Breast epithelium (tissue), 3 donors: Measurements from ENCODE around the gene CCT2.

ENCODE experiments used
- POLR2A ChIP-seq: fragments of 450-650 bp; IDR thresholded peaks from one replicate; pipeline ENCODE4 v1.6.1; 2016; ENCODE audit warnings: antibody characterized with exemption, mild to moderate bottlenecking, moderate library complexity
- TF ChIP-seq, protein P1 (sequence below), 3 donors: fragments of 450-650 bp; IDR thresholded peaks; one replicate each; pipeline ENCODE4 v1.5.1; 2016 to 2017; ENCODE audit warnings: antibody characterized with exemption in 3 of 3, mild to moderate bottlenecking in 3 of 3, moderate library complexity in 3 of 3

DNA sequence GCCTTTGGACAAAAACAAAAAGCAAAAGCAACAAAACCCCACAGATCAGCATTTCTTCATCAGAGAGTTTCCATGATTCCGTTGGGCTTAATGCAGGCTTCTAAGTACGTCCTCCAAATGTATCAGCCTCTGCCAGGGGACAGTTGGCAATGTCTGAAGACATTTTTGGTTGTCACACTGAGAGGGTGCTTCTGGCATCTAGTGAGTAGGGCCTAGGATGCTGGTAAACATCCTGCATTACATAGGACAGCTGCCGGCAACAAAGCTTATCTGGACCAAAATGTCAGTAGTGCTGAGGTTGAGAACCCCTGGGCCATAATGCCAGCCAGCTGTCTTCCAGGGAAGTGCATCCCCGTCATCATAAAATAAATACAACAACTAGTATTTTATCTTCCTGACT, 34.8 kb downstream of the CCT2 start:
- no peak for TF ChIP-seq POLR2A
- TF ChIP-seq, protein P1, sequence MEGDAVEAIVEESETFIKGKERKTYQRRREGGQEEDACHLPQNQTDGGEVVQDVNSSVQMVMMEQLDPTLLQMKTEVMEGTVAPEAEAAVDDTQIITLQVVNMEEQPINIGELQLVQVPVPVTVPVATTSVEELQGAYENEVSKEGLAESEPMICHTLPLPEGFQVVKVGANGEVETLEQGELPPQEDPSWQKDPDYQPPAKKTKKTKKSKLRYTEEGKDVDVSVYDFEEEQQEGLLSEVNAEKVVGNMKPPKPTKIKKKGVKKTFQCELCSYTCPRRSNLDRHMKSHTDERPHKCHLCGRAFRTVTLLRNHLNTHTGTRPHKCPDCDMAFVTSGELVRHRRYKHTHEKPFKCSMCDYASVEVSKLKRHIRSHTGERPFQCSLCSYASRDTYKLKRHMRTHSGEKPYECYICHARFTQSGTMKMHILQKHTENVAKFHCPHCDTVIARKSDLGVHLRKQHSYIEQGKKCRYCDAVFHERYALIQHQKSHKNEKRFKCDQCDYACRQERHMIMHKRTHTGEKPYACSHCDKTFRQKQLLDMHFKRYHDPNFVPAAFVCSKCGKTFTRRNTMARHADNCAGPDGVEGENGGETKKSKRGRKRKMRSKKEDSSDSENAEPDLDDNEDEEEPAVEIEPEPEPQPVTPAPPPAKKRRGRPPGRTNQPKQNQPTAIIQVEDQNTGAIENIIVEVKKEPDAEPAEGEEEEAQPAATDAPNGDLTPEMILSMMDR (IDR thresholded peaks at IDR 0.05), result no peak
